Activated naive CD4-positive, alpha-beta T cell treated with anti-CD3 and anti-CD28 coated beads, Interleukin-2, amount 10 ng/mL, durations not matched to agents 7 days and 5 days (primary cell): ENCODE results near the gene RADX.

Experiments used
- CTCF ChIA-PET: fragments of 350-600 bp; sonication (Branson Sonifier 250); formaldehyde crosslinking; loops from one replicate; lab custom pipeline; 2021; ENCODE audit warnings: antibody characterized with exemption; lab: Charles Lee
- DNase-seq: peaks from one replicate; pipeline ENCODE4 v3.0.0-alpha.2; 2020
- H3K27ac Mint-ChIP-seq: one replicate; pipeline ENCODE4 v1.8.0; 2021; ENCODE audit warnings: mild to moderate bottlenecking, moderate library complexity, mixed read lengths
- H3K27me3 Mint-ChIP-seq: one replicate; pipeline ENCODE4 v1.8.0; 2021; ENCODE audit warnings: mild to moderate bottlenecking, mixed read lengths
- H3K36me3 Mint-ChIP-seq: one replicate; pipeline ENCODE4 v1.8.0; 2021; ENCODE audit warnings: mixed read lengths
- H3K4me1 Mint-ChIP-seq: one replicate; pipeline ENCODE4 v1.8.0; 2021; ENCODE audit warnings: mixed read lengths
- H3K4me3 Mint-ChIP-seq: one replicate; pipeline ENCODE4 v1.8.0; 2021; ENCODE audit warnings: mild to moderate bottlenecking, moderate library complexity, mixed read lengths
- H3K9me3 Mint-ChIP-seq: one replicate; pipeline ENCODE4 v1.8.0; 2021; ENCODE audit warnings: mixed read lengths

The RADX gene

GRCh38 chrX:106707771-106708454 lies 96.1 kb downstream of the RADX start:
- H3K4me3 Mint-ChIP-seq: no peak overlapping the region
- H3K36me3 Mint-ChIP-seq: no peaks in the 10 kb centered on the region
- H3K27me3 Mint-ChIP-seq: no peaks in the 10 kb centered on the region
- H3K9me3 Mint-ChIP-seq: no peaks in the 10 kb centered on the region
- CTCF ChIA-PET: no interaction called here
- H3K27ac Mint-ChIP-seq: no peak overlapping the region
- DNase-seq: no peak
- H3K4me1 Mint-ChIP-seq: no peaks in the 10 kb centered on the region

DNA sequence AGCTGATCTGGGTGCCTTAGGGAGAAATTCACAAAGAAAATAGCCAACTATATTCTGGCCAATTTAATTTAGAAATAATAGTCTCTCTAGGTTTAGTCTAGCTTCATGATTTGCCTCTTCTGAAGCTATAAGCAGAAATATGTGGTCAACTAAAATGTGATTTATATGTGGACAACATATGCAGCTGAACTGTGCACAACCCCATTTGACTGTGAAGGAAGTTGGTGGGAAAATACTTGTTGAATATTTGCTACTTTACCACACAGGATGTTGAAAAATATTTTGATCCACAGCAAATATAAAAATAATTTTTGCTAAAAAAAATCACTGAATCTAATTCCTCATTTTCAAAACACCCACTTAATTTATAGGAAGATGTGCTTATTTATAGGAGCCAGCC lies 99.0 kb downstream of the RADX start:
- no peak for DNase-seq
- CTCF ChIA-PET: no interaction called here
- H3K4me3 Mint-ChIP-seq: no peak overlapping the region
- no peaks in the 10 kb centered on the region for H3K36me3 Mint-ChIP-seq
- no peaks in the 10 kb centered on the region for H3K27me3 Mint-ChIP-seq
- no peak overlapping the region for H3K27ac Mint-ChIP-seq
- H3K4me1 Mint-ChIP-seq: no peaks in the 10 kb centered on the region
- H3K9me3 Mint-ChIP-seq: no peaks in the 10 kb centered on the region

- Mint-ChIP-seq H3K27ac (no peak overlapping the region), H3K4me3 (no peak overlapping the region), H3K4me1 (no peaks in the 10 kb centered on the region), H3K9me3 (no peaks in the 10 kb centered on the region), H3K36me3 (no peaks in the 10 kb centered on the region), H3K27me3 (no peaks in the 10 kb centered on the region)
- CTCF ChIA-PET: no interaction called here
- DNase-seq: no peak
Measured at GRCh38 chrX:106711375-106711774, 99.6 kb downstream of the RADX start.

DNA sequence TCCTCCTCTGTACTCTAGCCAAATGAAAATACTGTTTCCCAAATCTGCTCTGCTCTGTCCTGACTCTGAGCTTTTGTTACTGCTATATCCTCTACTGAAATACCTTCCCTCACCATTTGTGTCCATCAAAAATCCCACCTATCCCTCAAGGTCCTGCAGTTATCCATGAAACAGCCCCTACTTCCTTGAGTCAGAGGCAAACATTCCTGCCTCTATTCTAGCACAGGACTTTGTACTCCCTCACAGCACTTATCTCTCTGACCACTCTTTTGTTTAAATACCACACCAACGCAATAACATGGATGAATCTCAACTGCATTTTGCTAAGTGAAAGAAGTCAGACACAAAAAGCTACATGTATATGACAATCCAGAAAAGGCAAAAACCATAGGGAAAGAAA lies 104.2 kb downstream of the RADX start:
- Mint-ChIP-seq H3K27ac (no peak overlapping the region), H3K9me3 (no peaks in the 10 kb centered on the region), H3K27me3 (no peaks in the 10 kb centered on the region)

DNA sequence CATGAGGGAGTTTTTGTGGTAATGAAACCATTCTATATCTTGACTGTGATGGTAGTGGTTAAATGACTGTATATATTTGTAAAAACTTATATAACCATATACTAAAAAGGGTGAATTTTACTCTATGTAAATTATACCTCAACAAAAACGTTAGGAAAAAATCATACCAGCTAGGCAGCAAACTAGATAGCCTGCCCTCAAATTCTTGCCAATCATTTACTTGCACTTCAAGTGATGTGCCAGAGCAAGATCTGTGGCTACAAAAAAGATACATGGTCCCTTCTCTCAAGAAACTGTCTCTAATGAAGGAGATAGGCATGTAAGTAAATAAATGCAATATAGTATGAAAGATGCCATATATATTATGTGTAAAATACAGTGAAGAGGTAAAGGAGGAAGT lies 104.7 kb downstream of the RADX start:
- no peaks in the 10 kb centered on the region for H3K27me3 Mint-ChIP-seq
- CTCF ChIA-PET: no interaction called here
- H3K4me1 Mint-ChIP-seq: no peaks in the 10 kb centered on the region
- DNase-seq: no peak
- H3K4me3 Mint-ChIP-seq: no peak overlapping the region
- no peak overlapping the region for H3K27ac Mint-ChIP-seq
- H3K9me3 Mint-ChIP-seq: no peaks in the 10 kb centered on the region
- no peaks in the 10 kb centered on the region for H3K36me3 Mint-ChIP-seq

More for the DNA sequence above, 104.2 kb downstream of the RADX start:
- CTCF ChIA-PET: no interaction called here
- Mint-ChIP-seq H3K36me3 (no peaks in the 10 kb centered on the region), H3K4me1 (no peaks in the 10 kb centered on the region), H3K4me3 (no peak overlapping the region)
- DNase-seq: no peak

GRCh38 chrX:106718709-106719108 lies 106.9 kb downstream of the RADX start:
- DNase-seq: no peak
- CTCF ChIA-PET: no interaction called here
- H3K36me3 Mint-ChIP-seq: no peaks in the 10 kb centered on the region
- H3K9me3 Mint-ChIP-seq: no peaks in the 10 kb centered on the region
- H3K4me1 Mint-ChIP-seq: no peaks in the 10 kb centered on the region
- no peaks in the 10 kb centered on the region for H3K27me3 Mint-ChIP-seq
- H3K27ac Mint-ChIP-seq: no peak overlapping the region
- no peak overlapping the region for H3K4me3 Mint-ChIP-seq

- DNase-seq: no peak
- Mint-ChIP-seq H3K4me3 (peak overlapping the region; percentile 53), H3K9me3 (no peaks in the 10 kb centered on the region), H3K27me3 (peaks cover 37% of the 10 kb centered on the region), H3K27ac (no peak overlapping the region), H3K36me3 (no peaks in the 10 kb centered on the region), H3K4me1 (peaks cover 8% of the 10 kb centered on the region)
- CTCF ChIA-PET: no interaction called here
Measured at GRCh38 chrX:106725931-106726330, 114.2 kb downstream of the RADX start.

GRCh38 chrX:106726485-106727437 lies 115.0 kb downstream of the RADX start, which contains the start of gene RNF128:
Gene RNF128, plus strand, starts transcription at chrX:106726701. Its CDS starts 213 bp downstream, at chrX:106726914.
- Mint-ChIP-seq H3K36me3 (no peaks in the 10 kb centered on the region), H3K4me1 (peaks cover 8% of the 10 kb centered on the region), H3K27me3 (peaks cover 37% of the 10 kb centered on the region), H3K4me3 (peak within 1 kb of the TSS; percentile 53), H3K27ac (no peak within 1 kb of the TSS), H3K9me3 (no peaks in the 10 kb centered on the region)
- CTCF ChIA-PET: no interaction called here
- DNase-seq: peak; percentile 47

DNA sequence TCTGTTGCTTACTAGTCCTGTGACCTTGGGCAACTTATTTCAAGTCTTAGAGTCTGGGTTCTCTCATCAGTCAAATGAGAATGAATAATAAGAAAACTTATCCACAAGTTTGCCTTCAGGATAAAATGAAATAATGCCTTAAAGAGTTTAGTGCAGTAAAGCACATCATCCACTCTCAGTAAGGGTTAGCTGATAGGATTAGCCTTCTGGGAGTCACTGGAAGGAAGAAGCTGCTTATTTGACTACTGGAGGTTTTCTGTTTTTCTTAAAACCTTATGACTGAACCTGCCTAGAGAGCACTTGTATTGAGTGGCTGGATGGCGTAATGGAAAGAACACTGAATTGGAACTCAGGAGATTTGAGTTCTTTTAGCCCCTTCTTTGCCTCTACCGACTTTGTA lies 116.6 kb downstream of the RADX start:
- H3K36me3 Mint-ChIP-seq: no peaks in the 10 kb centered on the region
- H3K27me3 Mint-ChIP-seq: peaks cover 37% of the 10 kb centered on the region
- no peak overlapping the region for H3K27ac Mint-ChIP-seq
- no peak overlapping the region for H3K4me3 Mint-ChIP-seq
- CTCF ChIA-PET: no interaction called here
- H3K4me1 Mint-ChIP-seq: peaks cover 8% of the 10 kb centered on the region
- no peak for DNase-seq
- H3K9me3 Mint-ChIP-seq: no peaks in the 10 kb centered on the region
